Keratinocyte (primary cell): ENCODE data around the gene BBS9. TPM values are rescaled to one million over a fixed set of nuclear protein-coding genes. Genes with fewer than 3 reads are reported as not detected.
"Not testable (repeated sequence)": the region's sequence is repeated elsewhere in the genome, so short reads cannot be mapped to it uniquely, and the experiment has no call there.

Experiments used
- DNase-seq: peaks from one replicate; pipeline ENCODE4 v3.0.0-alpha.2; 2011; ENCODE audit warnings: low read depth, missing footprints, low spot score
- FAIRE-seq: peaks from 2 replicates; lab custom pipeline; 2011; peaks lifted over from hg19 to GRCh38; lab: Jason Lieb, UNC
- H2AFZ ChIP-seq: 2 replicates; pipeline ENCODE4 v1.6.0; 2012; ENCODE audit warnings: low read length, control low read depth, inconsistent platforms; ENCODE audit not compliant: control insufficient read depth
- H3K27ac ChIP-seq: 2 replicates; pipeline ENCODE4 v1.5.1; 2011; ENCODE audit warnings: low read length; ENCODE audit not compliant: control insufficient read depth, insufficient read depth
- H3K27me3 ChIP-seq: 3 replicates; pipeline ENCODE4 v1.6.0; 2011; ENCODE audit warnings: low read length; ENCODE audit not compliant: control insufficient read depth, insufficient read depth; ENCODE audit errors: extremely low read depth
- H3K36me3 ChIP-seq, 2 experiments: 2 replicates in 1 of 2; 3 replicates in 1 of 2; pipeline ENCODE4 v1.5.1; 2011; ENCODE audit warnings: low read length in 2 of 2, mild to moderate bottlenecking in 1 of 2; ENCODE audit not compliant: control insufficient read depth in 2 of 2, insufficient read depth in 2 of 2; ENCODE audit errors: extremely low read depth in 1 of 2
- H3K4me1 ChIP-seq: 3 replicates; pipeline ENCODE4 v1.5.1; 2011; ENCODE audit warnings: low read length; ENCODE audit not compliant: control insufficient read depth, insufficient read depth; ENCODE audit errors: extremely low read depth
- H3K4me2 ChIP-seq: 3 replicates; pipeline ENCODE4 v1.6.0; 2011; ENCODE audit warnings: low read depth, low read length; ENCODE audit not compliant: control insufficient read depth, insufficient read depth; ENCODE audit errors: extremely low read depth
- H3K4me3 ChIP-seq, 3 experiments: fragments of 200-600 bp in 1 of 3; sonication (generic) in 1 of 3; 2 replicates in 2 of 3; 3 replicates in 1 of 3; pipeline ENCODE4 v1.5.1; 2011 to 2016; ENCODE audit warnings: low read length in 3 of 3, mild to moderate bottlenecking in 3 of 3, control low read depth in 2 of 3, inconsistent platforms in 1 of 3, low read depth in 1 of 3, mixed read lengths in 1 of 3, mixed run types in 1 of 3, moderate library complexity in 1 of 3; ENCODE audit not compliant: control insufficient read depth in 2 of 3, insufficient read depth in 2 of 3; ENCODE audit errors: extremely low read depth in 1 of 3
- H3K79me2 ChIP-seq: 2 replicates; pipeline ENCODE4 v1.6.0; 2012; ENCODE audit warnings: low read length; ENCODE audit not compliant: control insufficient read depth, insufficient read depth
- H3K9ac ChIP-seq: 3 replicates; pipeline ENCODE4 v1.6.0; 2011; ENCODE audit warnings: low read length; ENCODE audit not compliant: control insufficient read depth, insufficient read depth; ENCODE audit errors: extremely low read depth
- H3K9me1 ChIP-seq: 3 replicates; pipeline ENCODE4 v1.6.0; 2011; ENCODE audit warnings: low read length; ENCODE audit not compliant: control insufficient read depth, insufficient read depth; ENCODE audit errors: extremely low read depth
- H3K9me3 ChIP-seq: 2 replicates; pipeline ENCODE4 v1.5.1; 2012; ENCODE audit warnings: low read depth, low read length; ENCODE audit not compliant: control insufficient read depth
- H4K20me1 ChIP-seq: 3 replicates; pipeline ENCODE4 v1.6.0; 2011; ENCODE audit warnings: low read length; ENCODE audit not compliant: control insufficient read depth, insufficient read depth; ENCODE audit errors: extremely low read depth
- EZH2 ChIP-seq: IDR thresholded peaks from one replicate; pipeline ENCODE4 v1.6.1; 2012; ENCODE audit warnings: inconsistent platforms, mild to moderate bottlenecking, low read length, moderate library complexity
- dilution Hi-C: fragments of 300-500 bp; cut with MboI; formaldehyde crosslinking; loops from one replicate; pipeline ENCODE4 v1.7.0; 2020; ENCODE audit warnings: low sequenced_read_pairs; ENCODE audit not compliant: extremely low pct_ligation_motif_present
- polyA plus RNA-seq, 5 experiments: library from polyadenylated mRNA; depleted of rRNA in 3 of 5; stranded (reverse) in 3 of 5; stranded (forward) in 1 of 5; unstranded in 1 of 5; fragments of >200 nt; gene quantifications; 1 replicate in 1 of 5; 2 replicates in 3 of 5; 3 replicates in 1 of 5; pipeline versions ENCODE4 v1.2.1 to v1.2.3, GENCODE V29; 2011 to 2012; ENCODE audit warnings: missing spikeins in 2 of 5, low read depth in 1 of 5, low replicate concordance in 1 of 5
- TF ChIP-seq, protein P1 (sequence below), 3 experiments: IDR thresholded peaks in 1 of 3; conservative IDR thresholded peaks in 1 of 3; optimal IDR thresholded peaks in 1 of 3; 2 replicates in 2 of 3; 3 replicates in 1 of 3; pipeline versions ENCODE3 to v1.5.1; 2011; ENCODE audit warnings: low read length in 3 of 3, mild to moderate bottlenecking in 3 of 3, moderate library complexity in 2 of 3, control low read depth in 1 of 3, inconsistent platforms in 1 of 3; ENCODE audit not compliant: insufficient read depth in 2 of 3; ENCODE audit errors: extremely low read depth in 1 of 3

The BBS9 gene
- polyA plus RNA-seq, 1 donor (not counting 4 experiments of a cell fraction or from before 2014, with no cell fraction given), result 7.6 TPM

DNA sequence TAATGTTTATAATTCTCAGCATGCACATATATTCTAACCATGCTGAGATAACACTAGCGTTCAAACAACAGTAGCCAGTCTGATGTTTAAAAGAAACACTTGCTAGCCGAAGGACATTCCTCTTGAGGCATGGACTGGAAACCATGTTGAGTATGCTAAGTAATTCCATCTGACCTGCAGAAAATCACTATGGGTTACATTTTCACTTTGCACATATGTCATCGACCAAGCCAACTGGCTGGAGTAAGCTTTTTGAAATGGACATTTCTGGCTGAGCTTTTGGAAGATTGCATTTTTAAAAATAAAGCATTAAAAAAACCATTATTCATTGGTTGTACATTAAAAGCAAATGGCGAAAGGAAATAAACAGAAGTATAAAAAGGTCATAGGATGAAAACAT lies 88.2 kb downstream of the BBS9 start:
- TF ChIP-seq, protein P1, sequence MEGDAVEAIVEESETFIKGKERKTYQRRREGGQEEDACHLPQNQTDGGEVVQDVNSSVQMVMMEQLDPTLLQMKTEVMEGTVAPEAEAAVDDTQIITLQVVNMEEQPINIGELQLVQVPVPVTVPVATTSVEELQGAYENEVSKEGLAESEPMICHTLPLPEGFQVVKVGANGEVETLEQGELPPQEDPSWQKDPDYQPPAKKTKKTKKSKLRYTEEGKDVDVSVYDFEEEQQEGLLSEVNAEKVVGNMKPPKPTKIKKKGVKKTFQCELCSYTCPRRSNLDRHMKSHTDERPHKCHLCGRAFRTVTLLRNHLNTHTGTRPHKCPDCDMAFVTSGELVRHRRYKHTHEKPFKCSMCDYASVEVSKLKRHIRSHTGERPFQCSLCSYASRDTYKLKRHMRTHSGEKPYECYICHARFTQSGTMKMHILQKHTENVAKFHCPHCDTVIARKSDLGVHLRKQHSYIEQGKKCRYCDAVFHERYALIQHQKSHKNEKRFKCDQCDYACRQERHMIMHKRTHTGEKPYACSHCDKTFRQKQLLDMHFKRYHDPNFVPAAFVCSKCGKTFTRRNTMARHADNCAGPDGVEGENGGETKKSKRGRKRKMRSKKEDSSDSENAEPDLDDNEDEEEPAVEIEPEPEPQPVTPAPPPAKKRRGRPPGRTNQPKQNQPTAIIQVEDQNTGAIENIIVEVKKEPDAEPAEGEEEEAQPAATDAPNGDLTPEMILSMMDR (optimal IDR thresholded peaks at IDR 0.05 in 1 of 3, IDR thresholded peaks at IDR 0.05 in 1 of 3, conservative IDR thresholded peaks at IDR 0.05 in 1 of 3; ENCODE audit: extremely low read depth in 1 of 3, insufficient read depth in 2 of 3, low read length in 3 of 3), result no peak
- no peak for TF ChIP-seq EZH2

DNA sequence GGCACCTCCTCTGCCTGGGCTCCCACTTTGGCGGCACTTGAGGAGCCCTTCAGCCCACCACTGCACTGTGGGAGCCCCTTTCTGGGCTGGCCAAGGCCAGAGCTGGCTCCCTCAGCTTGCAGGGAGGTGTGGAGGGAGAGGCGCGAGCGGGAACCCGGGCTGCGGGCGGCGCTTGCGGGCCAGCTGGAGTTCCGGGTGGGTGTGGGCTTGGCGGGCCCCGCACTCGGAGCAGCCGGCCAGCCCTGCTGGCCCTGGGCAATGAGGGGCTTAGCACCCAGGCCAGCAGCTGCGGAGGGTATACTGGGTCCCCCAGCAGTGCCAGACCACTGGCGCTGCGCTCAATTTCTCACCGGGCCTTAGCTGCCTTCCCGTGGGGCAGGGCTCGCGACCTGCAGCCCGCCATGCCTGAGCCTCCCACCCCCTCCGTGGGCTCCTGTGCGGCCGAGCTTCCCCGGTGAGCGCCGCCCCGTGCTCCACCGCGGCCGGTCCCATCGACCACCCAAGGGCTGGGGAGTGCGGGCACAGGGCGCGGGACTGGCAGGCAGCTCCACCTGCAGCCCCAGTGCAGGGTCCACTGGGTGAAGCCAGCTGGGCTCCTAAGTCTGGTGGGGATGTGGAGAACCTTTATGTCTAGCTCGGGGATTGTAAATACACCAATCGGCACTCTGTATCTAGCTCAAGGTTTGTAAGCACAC lies 89.6 kb downstream of the BBS9 start:
- H3K36me3 ChIP-seq, H3K9me1 ChIP-seq, H3K79me2 ChIP-seq, H2AFZ ChIP-seq, DNase-seq, H3K9me3 ChIP-seq, H3K4me3 ChIP-seq, H3K4me2 ChIP-seq, H4K20me1 ChIP-seq, H3K4me1 ChIP-seq, H3K27me3 ChIP-seq, H3K27ac ChIP-seq, dilution Hi-C loops, FAIRE-seq, H3K9ac ChIP-seq: not testable (repeated sequence)

More for the DNA sequence above, 88.2 kb downstream of the BBS9 start:
- no peak overlapping the region for H3K9ac ChIP-seq
- H2AFZ ChIP-seq, result no peak overlapping the region
- FAIRE-seq (no peak), DNase-seq (no peak)
- no peak overlapping the region for H3K4me3 ChIP-seq
- no peaks in the 10 kb centered on the region for H3K36me3 ChIP-seq
- no peaks in the 10 kb centered on the region for H3K9me3 ChIP-seq
- no peaks in the 10 kb centered on the region for H3K4me1 ChIP-seq
- H3K27ac ChIP-seq, result no peak overlapping the region
- H3K4me2 ChIP-seq, result no peak overlapping the region
- H3K79me2 ChIP-seq, result no peaks in the 10 kb centered on the region
- H3K9me1 ChIP-seq, result no peaks in the 10 kb centered on the region
- H4K20me1 ChIP-seq, result no peaks in the 10 kb centered on the region
- dilution Hi-C loops, result no loop called here
- H3K27me3 ChIP-seq, result no peaks in the 10 kb centered on the region

DNA sequence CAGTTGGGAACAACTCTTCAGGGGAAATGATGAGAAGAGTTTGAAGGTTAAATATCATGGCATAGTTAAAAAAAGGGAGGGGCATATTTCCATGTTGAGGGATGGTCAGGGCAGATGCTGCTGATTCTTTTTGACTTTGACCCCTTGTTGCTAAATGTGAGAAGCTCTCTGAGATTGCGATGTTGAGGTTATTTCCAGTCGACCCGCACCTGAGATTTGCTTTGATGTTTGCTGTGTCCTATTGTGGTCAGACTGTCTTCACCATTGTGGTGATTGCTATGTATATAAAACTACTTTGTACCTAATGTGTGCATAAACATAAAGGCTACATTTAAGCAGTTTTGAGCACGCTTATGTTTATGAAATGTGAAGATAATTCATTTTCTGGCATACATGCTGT lies 90.9 kb downstream of the BBS9 start:
- dilution Hi-C loops, result no loop called here
- H3K4me2 ChIP-seq, result no peak overlapping the region
- H3K9me3 ChIP-seq, result no peaks in the 10 kb centered on the region
- no peaks in the 10 kb centered on the region for H3K27me3 ChIP-seq
- no peak overlapping the region for H3K9ac ChIP-seq
- H3K4me1 ChIP-seq, result no peaks in the 10 kb centered on the region
- no peak for FAIRE-seq
- no peak overlapping the region for H2AFZ ChIP-seq
- H3K79me2 ChIP-seq, result no peaks in the 10 kb centered on the region
- DNase-seq, result no peak
- no peak for TF ChIP-seq EZH2
- TF ChIP-seq, protein P1 (optimal IDR thresholded peaks at IDR 0.05 in 1 of 3, IDR thresholded peaks at IDR 0.05 in 1 of 3, conservative IDR thresholded peaks at IDR 0.05 in 1 of 3; ENCODE audit: extremely low read depth in 1 of 3, insufficient read depth in 2 of 3, low read length in 3 of 3), result no peak
- H3K4me3 ChIP-seq, result no peak overlapping the region
- no peaks in the 10 kb centered on the region for H4K20me1 ChIP-seq
- H3K36me3 ChIP-seq, result no peaks in the 10 kb centered on the region
- no peak overlapping the region for H3K27ac ChIP-seq
- no peaks in the 10 kb centered on the region for H3K9me1 ChIP-seq
